H1 (cell line): ENCODE measurements around the gene RGS9. TPM values are rescaled to one million over a fixed set of nuclear protein-coding genes. Genes with fewer than 3 reads are reported as not detected.

ENCODE experiments used
- CTCF ChIA-PET: fragments of 300-600 bp; sonication (Branson Sonifier 250); formaldehyde crosslinking; loops from one replicate; lab custom pipeline; 2021; ENCODE audit not compliant: partially characterized antibody; lab: Charles Lee
- POLR2A ChIA-PET: fragments of 300-600 bp; sonication (Branson Sonifier 250); formaldehyde crosslinking; loops from one replicate; lab custom pipeline; 2021; ENCODE audit warnings: inconsistent platforms; ENCODE audit not compliant: partially characterized antibody; lab: Charles Lee
- DNase-seq, 2 experiments: peaks; one replicate each; pipeline versions ENCODE4 v3.0.0 to v3.0.0-alpha.2; 2010 to 2022; ENCODE audit warnings: low spot score in 2 of 2, low read depth in 1 of 2, mixed read lengths in 1 of 2
- FAIRE-seq: peaks from 2 replicates; lab custom pipeline; 2011; peaks lifted over from hg19 to GRCh38; lab: Jason Lieb, UNC
- H2AFZ ChIP-seq: 2 replicates; pipeline ENCODE4 v1.8.1; 2012; ENCODE audit warnings: low read length, inconsistent platforms
- H2AK5ac ChIP-seq: 2 replicates; pipeline ENCODE4 v1.6.1; 2013; ENCODE audit warnings: low read depth, low read length
- H2BK120ac ChIP-seq: replicated peaks from 2 replicates; pipeline ENCODE3; 2013; ENCODE audit warnings: low read depth, low read length, inconsistent platforms
- H2BK12ac ChIP-seq: 2 replicates; pipeline ENCODE4 v1.6.1; 2013; ENCODE audit warnings: low read depth, low read length
- H2BK15ac ChIP-seq: 2 replicates; pipeline ENCODE4 v1.6.1; 2013; ENCODE audit warnings: low read length
- H2BK20ac ChIP-seq: 2 replicates; pipeline ENCODE4 v1.6.1; 2013; ENCODE audit warnings: low read length
- H2BK5ac ChIP-seq: 2 replicates; pipeline ENCODE4 v1.6.1; 2013; ENCODE audit warnings: low read depth, low read length
- H3K14ac ChIP-seq: 2 replicates; pipeline ENCODE4 v1.6.1; 2013; ENCODE audit warnings: inconsistent platforms; ENCODE audit not compliant: insufficient read length
- H3K18ac ChIP-seq: 2 replicates; pipeline ENCODE4 v1.6.1; 2013; ENCODE audit warnings: low read length; ENCODE audit errors: extremely low read depth
- H3K23ac ChIP-seq: 2 replicates; pipeline ENCODE4 v1.6.1; 2013; ENCODE audit warnings: inconsistent platforms; ENCODE audit not compliant: insufficient read length
- H3K23me2 ChIP-seq: 2 replicates; pipeline ENCODE4 v1.6.1; 2013; ENCODE audit warnings: low read depth, low read length
- H3K27ac ChIP-seq: 2 replicates; pipeline ENCODE4 v1.6.1; 2011; ENCODE audit warnings: low read depth, low read length, inconsistent platforms
- H3K27me3 ChIP-seq, 4 experiments: replicated peaks in 1 of 4; 1 replicate in 1 of 4; 2 replicates in 3 of 4; pipeline versions ENCODE4 v1.6.1 to v1.8.1; 2011 to 2013; ENCODE audit warnings: low read length in 3 of 4, mild to moderate bottlenecking in 3 of 4, inconsistent platforms in 2 of 4, mixed read lengths in 2 of 4, moderate library complexity in 1 of 4; ENCODE audit not compliant: control insufficient read depth in 3 of 4, insufficient read depth in 3 of 4; ENCODE audit errors: extremely low read depth in 1 of 4
- H3K36me3 ChIP-seq, 4 experiments: 2 replicates each; pipeline versions ENCODE4 v1.6.1 to v1.8.1; 2011 to 2013; ENCODE audit warnings: mild to moderate bottlenecking in 4 of 4, low read length in 3 of 4, moderate library complexity in 2 of 4, control low read depth in 1 of 4, inconsistent platforms in 1 of 4; ENCODE audit not compliant: insufficient read depth in 4 of 4, control insufficient read depth in 2 of 4
- H3K4ac ChIP-seq: replicated peaks from 2 replicates; pipeline ENCODE3; 2013; ENCODE audit warnings: low read length, low read depth, mixed read lengths, inconsistent platforms; ENCODE audit not compliant: insufficient read length
- H3K4me1 ChIP-seq, 4 experiments: replicated peaks in 1 of 4; 1 replicate in 1 of 4; 2 replicates in 3 of 4; pipeline versions ENCODE4 v1.6.1 to v1.8.1; 2011 to 2013; ENCODE audit warnings: low read length in 3 of 4, inconsistent platforms in 2 of 4, mixed read lengths in 1 of 4; ENCODE audit not compliant: insufficient read depth in 4 of 4, control insufficient read depth in 3 of 4
- H3K4me2 ChIP-seq, 2 experiments: 2 replicates each; pipeline versions ENCODE4 v1.6.1 to v1.8.1; 2011 to 2013; ENCODE audit warnings: low read depth in 2 of 2, low read length in 2 of 2, control low read depth in 1 of 2, inconsistent platforms in 1 of 2, mild to moderate bottlenecking in 1 of 2; ENCODE audit not compliant: insufficient read depth in 1 of 2
- H3K4me3 ChIP-seq, 4 experiments: fragments of 200-600, 300-600 bp in 1 of 4; sonication (generic), shearing (Covaris generic), sonication (Bioruptor Twin) in 1 of 4; 2 replicates each; pipeline versions ENCODE4 v1.5.1 to v1.8.1; 2011 to 2016; ENCODE audit warnings: low read length in 4 of 4, low read depth in 3 of 4, control low read depth in 2 of 4, inconsistent platforms in 2 of 4, mild to moderate bottlenecking in 2 of 4, mixed read lengths in 1 of 4, moderate library complexity in 1 of 4; ENCODE audit not compliant: insufficient read depth in 2 of 4; ENCODE audit errors: extremely low read depth in 1 of 4
- H3K56ac ChIP-seq: replicated peaks from 2 replicates; pipeline ENCODE3; 2013; ENCODE audit warnings: low read depth, mild to moderate bottlenecking, mixed read lengths, low read length, inconsistent platforms; ENCODE audit not compliant: insufficient read length
- H3K79me1 ChIP-seq: 2 replicates; pipeline ENCODE4 v1.6.1; 2013; ENCODE audit warnings: low read depth, low read length, control low read depth
- H3K79me2 ChIP-seq, 2 experiments: 2 replicates each; pipeline versions ENCODE4 v1.6.1 to v1.8.1; 2012 to 2013; ENCODE audit warnings: low read length in 2 of 2, mild to moderate bottlenecking in 2 of 2, inconsistent platforms in 1 of 2; ENCODE audit not compliant: insufficient read depth in 2 of 2, control insufficient read depth in 1 of 2
- H3K9ac ChIP-seq, 4 experiments: replicated peaks in 1 of 4; 1 replicate in 1 of 4; 2 replicates in 3 of 4; pipeline versions ENCODE4 v1.6.1 to v1.8.1; 2011 to 2013; ENCODE audit warnings: low read depth in 3 of 4, low read length in 3 of 4, control low read depth in 2 of 4, mild to moderate bottlenecking in 2 of 4, moderate library complexity in 2 of 4, inconsistent platforms in 1 of 4; ENCODE audit errors: extremely low read depth in 1 of 4
- H3K9me3 ChIP-seq, 2 experiments: 2 replicates each; pipeline versions ENCODE4 v1.6.1 to v1.8.1; 2012 to 2013; ENCODE audit warnings: mild to moderate bottlenecking in 2 of 2, moderate library complexity in 2 of 2, control low read depth in 1 of 2, inconsistent platforms in 1 of 2, low read depth in 1 of 2, low read length in 1 of 2, mixed read lengths in 1 of 2; ENCODE audit not compliant: insufficient read depth in 2 of 2
- H4K20me1 ChIP-seq, 2 experiments: replicated peaks in 1 of 2; 2 replicates each; pipeline versions ENCODE3 to v1.8.1; 2011 to 2013; ENCODE audit warnings: inconsistent platforms in 2 of 2, low read length in 2 of 2, mild to moderate bottlenecking in 1 of 2; ENCODE audit not compliant: insufficient read depth in 2 of 2, control insufficient read depth in 1 of 2
- H4K5ac ChIP-seq: 2 replicates; pipeline ENCODE4 v1.6.1; 2013; ENCODE audit warnings: low read length, low read depth, mixed read lengths, inconsistent platforms; ENCODE audit not compliant: insufficient read length
- H4K8ac ChIP-seq: 2 replicates; pipeline ENCODE4 v1.8.0; 2013; ENCODE audit warnings: mild to moderate bottlenecking, moderate library complexity, low read length, inconsistent platforms; ENCODE audit not compliant: insufficient read depth; ENCODE audit errors: extremely low read depth
- H4K91ac ChIP-seq: replicated peaks from 2 replicates; pipeline ENCODE3; 2013; ENCODE audit warnings: low read length, mixed read lengths, inconsistent platforms; ENCODE audit not compliant: insufficient read length
- SUZ12 ChIP-seq: fragments of 200-600 bp; sonication (generic); IDR thresholded peaks from 2 replicates; pipeline ENCODE4 v1.6.1; 2012; ENCODE audit warnings: mild to moderate bottlenecking, inconsistent platforms, low read length, moderate library complexity, mixed read lengths
- WGBS, 2 experiments: shearing (Covaris generic) in 1 of 2; methylation state at CpG; one replicate each; pipeline versions ENCODE4 v1.1.6 to v1.1.7; 2013 to 2015; ENCODE audit warnings: low lambda C conversion rate in 2 of 2, mixed read lengths in 2 of 2, inconsistent platforms in 1 of 2, low coverage in 1 of 2, missing lambda C conversion rate in 1 of 2; ENCODE audit not compliant: insufficient replicate concordance in 2 of 2, insufficient coverage in 1 of 2, insufficient read length in 1 of 2; ENCODE audit errors: extremely low coverage in 1 of 2, missing lambda C conversion rate in 1 of 2; 5-methylcytosine and 5-hydroxymethylcytosine counted together
- polyA plus RNA-seq, 7 experiments: library from polyadenylated mRNA; depleted of rRNA in 3 of 7; stranded (reverse) in 5 of 7; unstranded in 2 of 7; fragments of >200 nt in 5 of 7; fragments of 200-250 nt in 2 of 7; gene quantifications; 1 replicate in 5 of 7; 2 replicates in 1 of 7; 4 replicates in 1 of 7; pipeline versions ENCODE4 v1.2.1 to v1.2.3, GENCODE V29; 2011 to 2013; ENCODE audit warnings: missing spikeins in 2 of 7, mixed read lengths in 2 of 7
- total RNA-seq: library from RNA; stranded (reverse); fragmentation: NEBNext Ultra II Directional; extraction: Animal tissue kit (Norgen Biotek cat#: 25700); gene quantifications from 2 replicates; pipeline ENCODE4 v1.2.1, GENCODE V29; 2021

The RGS9 gene
- total and polyA plus RNA-seq, 2 of the 8 experiments (the other 6 are each of a cell fraction or from before 2014, with no cell fraction given) = 8.9 to 20.5 TPM

GRCh38 chr17:65235284-65235683, 98.1 kb downstream of the RGS9 start:
- DNase-seq = no peak
- POLR2A ChIA-PET = no interaction called here
- no peaks in the 10 kb centered on the region for H3K27me3 ChIP-seq
- no peak overlapping the region for H4K8ac ChIP-seq
- no peak overlapping the region for H3K18ac ChIP-seq
- no peak overlapping the region for H3K56ac ChIP-seq
- no peak overlapping the region for H3K4me2 ChIP-seq
- no peak overlapping the region for H2AK5ac ChIP-seq
- H2BK20ac ChIP-seq = no peak overlapping the region
- no peak overlapping the region for H4K5ac ChIP-seq
- no peak overlapping the region for H3K4me3 ChIP-seq
- H3K79me2 ChIP-seq = no peaks in the 10 kb centered on the region
- H3K23me2 ChIP-seq = peaks cover 2% of the 10 kb centered on the region; the same call in 1 of the 2 replicates
- H3K79me1 ChIP-seq = no peaks in the 10 kb centered on the region
- WGBS, 2 experiments = 85% methylated on average over 2 of the region's 2 CpGs; no CpG with 5 or more reads in 1 of the 2 experiments
- H3K9me3 ChIP-seq = no peaks in the 10 kb centered on the region
- H3K36me3 ChIP-seq = no peaks in the 10 kb centered on the region
- H2BK12ac ChIP-seq = no peak overlapping the region
- H3K27ac ChIP-seq = no peak overlapping the region
- H2BK15ac ChIP-seq = no peak overlapping the region
- FAIRE-seq = no peak
- H3K9ac ChIP-seq = no peak overlapping the region
- H2BK120ac ChIP-seq = no peak overlapping the region
- H3K4me1 ChIP-seq = peaks cover 0 to 3% (median 0%) of the 10 kb centered on the region in 4 experiments; a peak in 1 of 7 replicates
- H4K91ac ChIP-seq = no peak overlapping the region
- CTCF ChIA-PET = no interaction called here
- no peak overlapping the region for H2AFZ ChIP-seq
- H3K4ac ChIP-seq = no peak overlapping the region
- H3K23ac ChIP-seq = no peak overlapping the region
- H3K14ac ChIP-seq = no peak overlapping the region
- H4K20me1 ChIP-seq = no peaks in the 10 kb centered on the region
- H2BK5ac ChIP-seq = no peak overlapping the region
- TF ChIP-seq SUZ12 = no peak
